SIG-M5 treated with dmso at 0.1 percent for 504 hours (cell line): ENCODE data around the gene HOXB3.
A peak's percentile ranks its signal among the peaks of the same experiment; 100 is the strongest.

Experiments used
- DNase-seq: peaks from one replicate; lab custom pipeline; 2025; ENCODE audit not compliant: unreplicated experiment; lab: John Stamatoyannopoulos, UW

The HOXB3 gene

GRCh38 chr17:48626245-48627117 lies 36.4 kb upstream of the HOXB3 start, which contains the start of gene HOXB9:
TSS of gene HOXB9 (minus strand) at chr17:48626358. CDS start at chr17:48626269, 89 bp downstream.
- no peak for DNase-seq

GRCh38 chr17:48625495-48626244 lies 35.6 kb upstream of the HOXB3 start:
- no peak for DNase-seq

- DNase-seq = no peak
Observed at GRCh38 chr17:48624544-48625494, 34.8 kb upstream of the HOXB3 start.

GRCh38 chr17:48624118-48624517 lies 34.1 kb upstream of the HOXB3 start:
- DNase-seq = no peak

GRCh38 chr17:48623583-48623982 lies 33.5 kb upstream of the HOXB3 start:
- DNase-seq = no peak

GRCh38 chr17:48622857-48623256 lies 32.8 kb upstream of the HOXB3 start:
- no peak for DNase-seq

- no peak for DNase-seq
Observed at GRCh38 chr17:48621410-48622392, 31.7 kb upstream of the HOXB3 start.

- no peak for DNase-seq
Observed at GRCh38 chr17:48620461-48621139, 30.6 kb upstream of the HOXB3 start.

GRCh38 chr17:48619826-48620449 lies 29.9 kb upstream of the HOXB3 start:
- DNase-seq = no peak

- DNase-seq = peak; percentile 70
Observed at GRCh38 chr17:48618256-48618896, 28.3 kb upstream of the HOXB3 start.

GRCh38 chr17:48617471-48618255 lies 27.6 kb upstream of the HOXB3 start:
- DNase-seq = no peak

- DNase-seq = no peak
Observed at GRCh38 chr17:48616717-48617470, 26.9 kb upstream of the HOXB3 start.

- no peak for DNase-seq
Observed at GRCh38 chr17:48615963-48616716, 26.1 kb upstream of the HOXB3 start.

- no peak for DNase-seq
Observed at GRCh38 chr17:48615047-48615962, 25.3 kb upstream of the HOXB3 start, which contains the start of gene HOXB8. TSS of gene HOXB8 (minus strand) at chr17:48615292. CDS start at chr17:48614704, 588 bp downstream.
